ENCODE results near the gene RAB3IL1. TPM values are rescaled to one million over a fixed set of nuclear protein-coding genes. Genes with fewer than 3 reads are reported as not detected.
A peak's percentile ranks its signal among the peaks of the same experiment; 100 is the strongest.

The RAB3IL1 gene
- total RNA-seq, 3 donors from 2014 or later = 2.6 to 15.0 (median 11.8) TPM

DNA sequence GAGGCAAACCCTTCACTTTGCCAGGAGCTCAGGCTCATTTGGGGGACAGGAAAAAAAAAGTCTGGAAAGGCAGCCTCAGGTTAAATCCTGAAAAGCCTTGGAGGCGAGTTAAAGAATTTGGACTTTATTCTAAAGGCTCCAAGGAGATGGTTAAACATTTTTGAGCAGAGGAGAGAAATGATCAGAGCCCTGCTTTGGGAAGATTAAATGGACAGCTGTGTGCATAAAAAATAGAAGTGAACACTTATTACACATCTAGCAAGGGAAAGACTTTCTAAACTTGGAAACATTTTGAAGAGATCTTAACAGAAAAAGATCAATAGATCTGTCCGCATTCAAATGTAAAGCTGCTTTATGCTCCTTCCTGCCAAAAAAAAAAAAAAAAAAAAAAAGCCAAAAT, 8.4 kb upstream of the RAB3IL1 start:
- intact Hi-C loops (cut with DNase I, micrococcal nuclease) = no loop called here
- no peaks in the 10 kb centered on the region for H3K36me3 ChIP-seq (ENCODE audit: low read depth)
- no peaks in the 10 kb centered on the region for H3K4me1 ChIP-seq (ENCODE audit: low read depth)
- DNase-seq (no peak), ATAC-seq (no peak)
- TF ChIP-seq CTCF (IDR thresholded peaks at IDR 0.05) = no peak
- H3K9me3 ChIP-seq = no peaks in the 10 kb centered on the region
- H3K4me3 ChIP-seq = no peak overlapping the region

GRCh38 chr11:61924064-61924455, 6.7 kb upstream of the RAB3IL1 start:
- H3K4me1 ChIP-seq (ENCODE audit: low read depth) = no peaks in the 10 kb centered on the region
- no peaks in the 10 kb centered on the region for H3K9me3 ChIP-seq
- ATAC-seq (no peak), DNase-seq (no peak)
- no peak overlapping the region for H3K4me3 ChIP-seq
- TF ChIP-seq CTCF (IDR thresholded peaks at IDR 0.05) = no peak
- no peaks in the 10 kb centered on the region for H3K36me3 ChIP-seq (ENCODE audit: low read depth)
- intact Hi-C loops (cut with DNase I, micrococcal nuclease) = no loop called here

DNA sequence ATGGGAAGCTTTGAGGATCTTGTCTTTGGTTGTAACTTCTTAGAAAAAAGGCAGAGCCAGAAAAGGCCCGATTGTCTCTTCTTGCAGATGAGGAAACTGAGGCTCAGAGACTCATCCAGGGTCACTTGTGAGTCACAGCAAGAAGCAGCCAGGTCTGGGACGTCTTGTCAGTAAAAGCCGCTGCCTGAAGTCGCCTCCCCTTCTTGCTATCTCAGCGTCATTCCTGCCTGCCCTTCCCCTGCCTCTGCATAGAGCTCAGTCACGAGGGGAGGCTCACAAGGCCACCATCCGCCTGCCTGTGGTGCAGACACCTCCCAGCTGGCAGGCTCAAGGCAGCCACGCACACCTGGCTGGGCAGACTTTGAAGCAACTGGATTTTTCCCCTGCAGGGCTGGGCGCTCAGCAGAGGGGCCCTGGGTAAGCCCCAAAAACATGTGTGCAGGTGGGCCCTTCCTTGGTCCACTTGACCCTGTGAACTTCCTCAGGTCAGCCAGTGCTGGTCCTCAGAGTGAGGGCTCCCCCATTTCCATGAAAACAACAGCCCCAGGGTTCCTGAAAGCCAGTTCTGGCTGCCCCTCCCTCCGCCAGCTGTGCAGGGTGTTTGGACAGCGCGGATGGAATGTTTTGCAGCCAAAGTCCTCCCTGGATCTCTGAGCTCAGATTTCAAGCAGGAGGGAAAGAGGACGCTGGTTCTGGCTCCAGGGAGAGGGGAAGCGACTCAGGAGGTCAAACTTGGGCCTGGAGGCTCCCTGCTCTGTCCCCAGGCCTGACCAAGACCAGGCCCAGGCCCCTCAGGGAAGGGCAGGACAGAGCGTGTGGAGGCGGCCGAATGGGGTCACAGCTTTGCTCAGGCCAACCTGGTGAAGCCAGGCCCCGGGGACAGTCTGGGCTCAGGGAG, 6.0 kb upstream of the RAB3IL1 start:
- TF ChIP-seq CTCF (IDR thresholded peaks at IDR 0.05) = no peak
- no peaks in the 10 kb centered on the region for H3K4me1 ChIP-seq (ENCODE audit: low read depth)
- no peaks in the 10 kb centered on the region for H3K36me3 ChIP-seq (ENCODE audit: low read depth)
- no peak overlapping the region for H3K4me3 ChIP-seq
- H3K9me3 ChIP-seq = no peaks in the 10 kb centered on the region
- DNase-seq = peak; percentile 44 to 63 (median 60)
- ATAC-seq = peak; percentile 60
- intact Hi-C loops (cut with DNase I, micrococcal nuclease) = no loop called here

- intact Hi-C loops (cut with DNase I, micrococcal nuclease) = no loop called here
- TF ChIP-seq CTCF (IDR thresholded peaks at IDR 0.05) = no peak
- Histone ChIP-seq H3K36me3 (ENCODE audit: low read depth) (no peaks in the 10 kb centered on the region), H3K9me3 (no peaks in the 10 kb centered on the region), H3K4me3 (no peak overlapping the region), H3K4me1 (ENCODE audit: low read depth) (no peaks in the 10 kb centered on the region)
- DNase-seq (peak; percentile 36 to 79 (median 55)), ATAC-seq (peak; percentile 53)
Observed at GRCh38 chr11:61922539-61922938, 5.2 kb upstream of the RAB3IL1 start.

DNA sequence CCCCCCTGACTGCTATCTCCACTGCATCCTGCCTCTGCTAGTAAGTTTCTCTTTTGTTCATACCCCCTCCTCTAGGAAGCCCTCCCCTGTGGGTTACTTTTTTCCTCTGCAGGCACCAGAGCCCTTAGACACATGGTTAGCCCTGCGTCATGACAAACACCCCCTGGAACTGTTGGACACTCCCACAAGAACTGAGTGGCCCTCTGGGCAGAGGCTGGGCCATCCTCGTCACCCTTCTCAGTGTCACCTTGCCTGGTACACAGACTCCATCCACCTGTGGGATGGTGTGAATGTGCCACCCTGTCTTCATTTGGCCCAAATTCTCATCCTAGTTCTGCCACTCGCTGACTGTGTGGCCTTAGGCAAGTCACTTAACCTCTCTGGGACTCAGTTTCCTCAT, 4.1 kb upstream of the RAB3IL1 start:
- Histone ChIP-seq H3K9me3 (no peaks in the 10 kb centered on the region), H3K4me1 (ENCODE audit: low read depth) (no peaks in the 10 kb centered on the region), H3K4me3 (no peak overlapping the region), H3K36me3 (ENCODE audit: low read depth) (no peaks in the 10 kb centered on the region)
- intact Hi-C loops (cut with DNase I, micrococcal nuclease) = no loop called here
- TF ChIP-seq CTCF (IDR thresholded peaks at IDR 0.05) = no peak
- DNase-seq (no peak), ATAC-seq (no peak)
